NCI-H510A treated with DMSO at 0.1 percent for 48 hours (cell line): ENCODE measurements around the gene ELFN1.
A peak's percentile ranks its signal among the peaks of the same experiment; 100 is the strongest.

Source experiments
- DNase-seq: peaks from one replicate; lab custom pipeline; 2025; lab: John Stamatoyannopoulos, UW

Gene ELFN1

GRCh38 chr7:1725766-1726630 lies 55.9 kb downstream of the ELFN1 start:
- DNase-seq: no peak

GRCh38 chr7:1727079-1727478 lies 57.0 kb downstream of the ELFN1 start:
- no peak for DNase-seq

- DNase-seq: peak; percentile 46
These were observed 57.9 kb downstream of the ELFN1 start for GRCh38 chr7:1727812-1728570.

GRCh38 chr7:1729183-1729582 lies 59.1 kb downstream of the ELFN1 start:
- DNase-seq: no peak

- no peak for DNase-seq
These were observed 59.7 kb downstream of the ELFN1 start for GRCh38 chr7:1729773-1730172.

- no peak for DNase-seq
These were observed 62.0 kb downstream of the ELFN1 start for GRCh38 chr7:1732072-1732471.

GRCh38 chr7:1732645-1733044 lies 62.6 kb downstream of the ELFN1 start:
- no peak for DNase-seq

- DNase-seq: no peak
These were observed 63.3 kb downstream of the ELFN1 start for GRCh38 chr7:1733206-1733907.

GRCh38 chr7:1733908-1734730 lies 64.0 kb downstream of the ELFN1 start:
- no peak for DNase-seq

GRCh38 chr7:1735262-1735661 lies 65.2 kb downstream of the ELFN1 start:
- no peak for DNase-seq

GRCh38 chr7:1735806-1736483 lies 65.9 kb downstream of the ELFN1 start:
- no peak for DNase-seq

- no peak for DNase-seq
These were observed 66.4 kb downstream of the ELFN1 start for GRCh38 chr7:1736484-1736817.

GRCh38 chr7:1736830-1737229 lies 66.8 kb downstream of the ELFN1 start:
- no peak for DNase-seq

GRCh38 chr7:1737523-1737922 lies 67.4 kb downstream of the ELFN1 start:
- no peak for DNase-seq

- DNase-seq: no peak
These were observed 67.9 kb downstream of the ELFN1 start for GRCh38 chr7:1737956-1738355.

GRCh38 chr7:1738511-1738910 lies 68.4 kb downstream of the ELFN1 start:
- no peak for DNase-seq

GRCh38 chr7:1738956-1739355 lies 68.9 kb downstream of the ELFN1 start:
- no peak for DNase-seq

- DNase-seq: no peak
These were observed 69.5 kb downstream of the ELFN1 start for GRCh38 chr7:1739593-1739992.

- no peak for DNase-seq
These were observed 70.1 kb downstream of the ELFN1 start for GRCh38 chr7:1740214-1740613.

- no peak for DNase-seq
These were observed 71.2 kb downstream of the ELFN1 start for GRCh38 chr7:1741246-1741645.
